ENCODE measurements around the gene CD37.
"Not testable (repeated sequence)": the region's sequence is repeated elsewhere in the genome, so short reads cannot be mapped to it uniquely, and the experiment has no call there.

The CD37 gene

GRCh38 chr19:49331616-49332055, 3.6 kb upstream of the CD37 start:
- no peak for DNase-seq

DNA sequence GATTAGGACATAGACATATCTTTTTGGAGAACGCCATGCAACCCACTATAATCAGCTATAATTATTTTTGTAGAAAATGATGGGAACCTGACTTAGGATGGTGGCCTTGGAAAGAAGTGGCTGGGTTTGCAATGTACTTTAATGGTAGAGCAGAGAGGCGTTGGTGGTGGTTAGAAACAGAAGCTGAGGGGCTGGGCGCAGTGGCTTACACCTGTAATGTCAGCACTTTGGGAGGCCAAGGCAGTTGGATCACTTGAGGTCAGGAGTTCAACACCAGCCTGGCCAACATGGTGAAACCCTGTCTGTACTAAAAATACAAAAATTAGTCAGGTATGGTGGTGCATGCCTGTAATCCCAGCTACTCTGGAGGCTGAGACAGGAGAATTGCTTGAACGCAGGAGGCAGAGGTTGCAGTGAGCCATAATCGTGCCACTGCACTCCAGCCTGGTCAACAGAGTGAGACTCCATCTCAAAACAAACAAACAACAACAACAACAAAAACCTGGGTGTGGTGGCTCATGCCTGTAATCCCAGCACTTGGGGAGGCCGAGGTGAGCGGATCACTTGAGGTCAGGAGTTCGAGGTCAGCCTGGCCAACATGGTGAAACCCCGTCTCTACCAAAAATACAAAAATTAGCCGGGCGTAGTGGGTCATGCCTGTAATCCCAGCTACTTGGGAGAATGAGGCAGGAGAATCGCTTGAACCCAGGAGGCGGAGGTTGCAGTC, 2.4 kb upstream of the CD37 start:
- not testable (repeated sequence) for DNase-seq

DNA sequence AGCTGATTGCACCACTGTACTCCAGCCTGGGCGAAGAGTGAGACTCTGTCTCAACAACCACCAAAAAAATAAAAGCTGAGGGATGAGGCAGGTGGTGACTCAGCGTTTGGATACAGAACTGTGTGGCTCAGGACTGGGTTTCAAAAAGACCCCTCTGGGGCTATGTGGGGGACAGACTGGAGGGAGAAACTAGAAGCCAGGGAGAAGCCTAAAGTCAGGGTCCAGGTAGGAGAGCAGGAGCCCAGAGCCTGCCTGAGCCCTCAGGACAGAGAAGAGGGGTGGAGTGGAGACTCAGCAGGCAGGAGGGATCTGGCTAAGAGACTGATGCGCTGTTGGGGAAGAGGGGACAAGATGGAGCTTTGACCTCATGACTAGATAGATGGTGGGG, 1.8 kb upstream of the CD37 start:
- no peak for DNase-seq

- no peak for DNase-seq
Measured at GRCh38 chr19:49333811-49334288, 1.4 kb upstream of the CD37 start.

DNA sequence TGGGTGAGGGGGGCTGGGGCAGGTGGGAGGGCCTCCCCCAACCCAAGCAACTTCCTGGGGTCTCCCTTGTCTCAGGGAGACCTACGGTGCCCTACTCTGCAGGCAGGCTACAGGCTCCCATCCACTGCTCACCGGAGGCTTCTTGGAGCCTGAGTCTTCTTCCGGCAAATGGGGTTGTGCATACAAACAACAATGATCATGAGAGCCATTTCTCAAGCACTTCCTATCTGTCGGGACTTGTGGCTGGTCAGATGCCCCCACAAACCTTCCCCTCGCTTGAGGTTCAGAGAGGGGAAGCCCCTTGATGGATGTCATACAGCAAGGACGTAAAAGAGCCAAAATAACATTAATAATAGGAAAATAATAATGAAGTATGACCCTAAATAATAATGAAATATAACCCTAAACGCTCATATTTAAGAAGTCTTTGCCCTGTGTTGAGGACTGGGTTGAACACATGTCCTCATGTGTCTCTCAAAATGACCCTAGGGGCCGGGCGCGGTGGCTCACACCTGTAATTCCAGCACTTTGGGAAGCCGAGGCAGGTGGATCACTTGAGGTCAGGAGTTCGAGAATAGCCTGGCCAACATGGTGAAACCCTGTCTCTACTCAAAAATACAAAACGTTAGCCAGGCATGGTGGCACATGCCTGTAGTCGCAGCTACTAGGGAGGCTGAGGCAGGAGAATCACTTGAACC, 727 bp downstream of the CD37 start:
- DNase-seq: no peak

GRCh38 chr19:49336482-49337266, 1.5 kb downstream of the CD37 start:
- DNase-seq: no peak

DNA sequence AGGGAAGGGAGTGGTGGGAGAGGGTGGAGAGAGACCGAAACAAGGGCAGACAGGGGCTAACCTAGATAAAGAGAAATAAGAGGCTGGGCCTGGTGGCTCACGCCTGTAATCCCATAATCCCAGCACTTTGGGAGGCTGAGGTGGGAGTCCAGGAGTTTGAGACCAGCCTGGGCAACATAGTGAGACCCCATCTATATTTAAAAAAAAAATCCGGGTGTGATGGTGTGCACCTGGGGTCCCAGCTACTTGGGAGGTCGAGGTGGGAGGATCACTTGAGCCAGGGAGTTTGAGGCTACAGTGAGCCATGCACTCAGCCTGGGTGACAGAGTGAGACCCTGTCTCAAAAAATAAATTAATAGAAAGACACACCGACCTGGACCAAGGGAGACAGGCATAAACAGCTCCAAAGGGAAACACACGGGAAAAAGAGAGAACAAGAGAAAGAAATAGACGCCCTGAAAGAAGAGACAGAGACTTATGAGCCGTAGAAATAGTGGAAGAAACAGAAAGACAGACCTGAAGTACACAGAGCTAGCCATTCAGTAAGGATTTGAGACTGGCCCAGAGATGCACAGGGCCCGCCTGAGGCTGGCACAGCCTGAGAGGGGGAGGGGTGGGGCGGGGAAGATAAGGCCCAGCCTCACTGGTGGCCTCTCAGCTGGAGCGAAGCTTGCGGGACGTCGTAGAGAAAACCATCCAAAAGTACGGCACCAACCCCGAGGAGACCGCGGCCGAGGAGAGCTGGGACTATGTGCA, 2.2 kb downstream of the CD37 start:
- DNase-seq: no peak

GRCh38 chr19:49338023-49338677, 2.9 kb downstream of the CD37 start:
- no peak for DNase-seq

DNA sequence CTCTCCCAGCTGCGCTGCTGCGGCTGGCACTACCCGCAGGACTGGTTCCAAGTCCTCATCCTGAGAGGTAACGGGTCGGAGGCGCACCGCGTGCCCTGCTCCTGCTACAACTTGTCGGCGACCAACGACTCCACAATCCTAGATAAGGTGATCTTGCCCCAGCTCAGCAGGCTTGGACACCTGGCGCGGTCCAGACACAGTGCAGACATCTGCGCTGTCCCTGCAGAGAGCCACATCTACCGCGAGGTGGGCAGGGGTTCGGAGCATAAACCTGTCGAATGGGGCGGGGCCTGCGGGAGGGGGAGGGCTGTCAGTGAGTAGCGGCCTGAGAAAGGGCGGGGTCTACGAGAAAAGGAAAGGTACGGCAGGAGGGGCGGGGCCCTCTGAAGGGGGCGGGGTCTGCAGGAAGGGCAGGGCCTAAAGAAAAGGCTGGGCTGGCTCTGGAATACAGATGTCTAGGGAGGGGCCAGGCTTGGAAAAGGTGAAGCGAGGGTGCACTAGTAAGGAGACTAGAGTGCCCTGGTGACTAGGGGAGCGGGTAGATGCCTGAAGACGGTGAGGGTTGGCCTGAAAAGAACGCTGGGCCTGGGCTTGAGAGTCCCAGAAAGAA, 3.6 kb downstream of the CD37 start:
- DNase-seq: peak; percentile 36

DNA sequence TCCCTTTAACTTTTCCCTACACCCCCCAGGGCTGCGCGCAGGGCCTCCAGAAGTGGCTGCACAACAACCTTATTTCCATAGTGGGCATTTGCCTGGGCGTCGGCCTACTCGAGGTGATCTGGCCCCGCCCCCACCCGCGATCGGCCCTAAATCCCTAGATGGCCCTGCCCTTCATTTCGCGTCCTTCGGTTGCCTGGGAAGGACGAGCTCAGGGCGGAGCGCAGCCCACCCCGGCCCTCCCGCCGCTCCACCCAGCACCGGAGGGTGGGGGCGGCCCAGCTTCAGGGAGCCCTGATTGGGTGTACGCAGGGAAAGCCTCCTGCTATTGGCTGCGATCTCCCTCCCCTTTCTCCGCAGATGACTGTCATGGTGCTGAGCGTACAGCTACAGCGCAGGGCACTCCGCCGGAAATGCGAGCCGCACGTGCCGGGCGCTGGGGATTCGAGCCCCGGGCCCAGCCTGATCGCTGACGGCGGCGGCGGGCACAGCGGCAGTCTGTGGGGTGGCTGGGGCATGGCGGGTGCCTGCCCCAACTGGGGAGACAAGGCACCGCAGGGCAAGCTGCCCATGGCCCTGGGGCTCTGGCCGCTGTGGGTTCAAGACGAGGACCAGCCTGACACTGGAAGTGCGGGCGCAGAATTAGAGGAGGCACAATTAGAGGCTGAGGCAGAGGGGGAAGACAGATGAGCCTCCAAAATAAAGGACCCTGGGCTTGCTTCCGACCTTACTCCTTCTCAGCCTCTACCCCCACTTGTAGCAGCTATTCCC, 4.3 kb downstream of the CD37 start:
- peak; percentile 26 for DNase-seq

DNA sequence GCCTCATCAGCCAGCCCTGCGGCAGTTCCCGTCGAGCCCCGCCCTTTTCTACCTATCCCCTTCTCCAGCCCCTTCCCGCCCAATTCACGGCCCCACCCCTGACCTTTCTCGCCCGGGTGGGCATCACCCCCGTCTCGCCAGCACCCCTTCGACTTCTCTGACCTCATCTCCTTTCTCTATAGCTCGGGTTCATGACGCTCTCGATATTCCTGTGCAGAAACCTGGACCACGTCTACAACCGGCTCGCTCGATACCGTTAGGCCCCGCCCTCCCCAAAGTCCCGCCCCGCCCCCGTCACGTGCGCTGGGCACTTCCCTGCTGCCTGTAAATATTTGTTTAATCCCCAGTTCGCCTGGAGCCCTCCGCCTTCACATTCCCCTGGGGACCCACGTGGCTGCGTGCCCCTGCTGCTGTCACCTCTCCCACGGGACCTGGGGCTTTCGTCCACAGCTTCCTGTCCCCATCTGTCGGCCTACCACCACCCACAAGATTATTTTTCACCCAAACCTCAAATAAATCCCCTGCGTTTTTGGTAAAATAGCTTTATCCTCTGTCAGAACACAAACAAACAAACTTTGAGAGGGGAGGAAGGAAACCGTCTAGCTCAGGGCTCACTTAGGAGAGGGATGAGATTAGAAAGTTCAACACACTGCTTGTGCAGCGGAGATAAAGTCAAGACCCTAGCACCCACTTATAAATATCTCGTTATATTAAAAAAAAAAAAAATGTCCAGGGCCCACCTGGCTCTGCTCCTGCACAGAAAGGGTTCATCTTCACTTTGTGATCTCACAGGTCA, 5.1 kb downstream of the CD37 start:
- peak; percentile 34 for DNase-seq

DNA sequence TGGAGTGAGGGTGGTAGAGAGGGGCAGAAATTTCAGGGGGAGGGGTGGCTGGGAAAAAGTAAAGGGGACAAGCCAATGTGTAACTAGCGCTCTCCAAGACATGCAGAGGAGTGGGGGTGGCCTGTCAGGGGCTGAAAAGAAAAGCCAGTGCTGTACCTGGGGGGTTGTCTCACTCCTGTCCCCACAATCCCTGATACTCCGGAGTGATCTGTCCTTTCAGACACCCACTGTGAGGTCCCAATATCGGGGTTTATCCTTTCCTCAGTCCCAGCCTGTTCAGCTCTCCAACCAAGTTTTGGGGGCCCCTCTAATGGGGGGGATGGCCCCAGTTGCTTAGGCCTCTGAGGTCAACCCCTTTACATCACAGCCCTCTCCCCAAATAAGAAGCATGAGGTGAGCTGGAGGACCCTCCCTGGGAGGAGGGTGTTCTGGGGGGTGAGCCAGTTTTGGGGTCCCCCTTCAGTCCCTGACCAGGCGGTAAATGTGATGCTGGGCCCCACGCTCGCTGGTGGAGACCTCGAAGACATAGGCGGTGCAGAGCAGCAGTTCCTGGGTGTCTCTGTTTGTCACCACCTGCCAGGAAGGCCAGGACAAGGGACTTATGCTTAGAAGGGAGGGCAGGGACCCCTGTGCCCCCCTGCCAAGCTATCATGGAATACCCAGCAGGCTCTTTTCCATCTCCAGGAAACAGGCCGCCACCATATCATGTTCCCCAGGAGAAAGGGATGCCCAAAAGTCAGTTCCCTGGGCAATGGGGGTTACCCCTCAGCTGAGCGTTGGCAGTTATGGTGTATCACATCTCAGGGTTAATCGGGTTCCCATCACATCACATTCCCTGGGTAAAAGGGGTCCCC, 5.9 kb downstream of the CD37 start:
- no peak for DNase-seq

DNA sequence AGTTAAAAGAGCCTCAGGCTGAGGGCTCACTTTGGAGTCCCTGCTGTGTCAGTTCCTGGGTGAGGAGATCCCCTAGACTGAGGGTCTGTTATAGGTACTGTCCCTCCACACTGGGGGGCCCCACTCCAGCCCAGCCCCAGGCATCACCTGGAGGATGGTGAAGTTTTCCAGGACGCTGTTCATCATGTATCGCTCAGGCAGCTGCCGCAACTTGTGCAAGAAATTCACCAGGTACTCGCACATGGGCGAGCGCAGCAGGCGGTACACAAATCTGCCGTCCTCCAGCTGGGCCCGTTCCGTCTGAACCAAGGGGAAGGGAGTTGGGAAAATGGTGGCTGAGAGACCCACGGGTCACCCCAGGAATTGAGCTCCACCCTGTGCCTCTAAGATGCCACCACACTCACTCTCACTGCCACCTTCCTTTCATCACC, 7.1 kb downstream of the CD37 start:
- DNase-seq: no peak

- DNase-seq: no peak
Measured at GRCh38 chr19:49343123-49343522, 7.9 kb downstream of the CD37 start.

DNA sequence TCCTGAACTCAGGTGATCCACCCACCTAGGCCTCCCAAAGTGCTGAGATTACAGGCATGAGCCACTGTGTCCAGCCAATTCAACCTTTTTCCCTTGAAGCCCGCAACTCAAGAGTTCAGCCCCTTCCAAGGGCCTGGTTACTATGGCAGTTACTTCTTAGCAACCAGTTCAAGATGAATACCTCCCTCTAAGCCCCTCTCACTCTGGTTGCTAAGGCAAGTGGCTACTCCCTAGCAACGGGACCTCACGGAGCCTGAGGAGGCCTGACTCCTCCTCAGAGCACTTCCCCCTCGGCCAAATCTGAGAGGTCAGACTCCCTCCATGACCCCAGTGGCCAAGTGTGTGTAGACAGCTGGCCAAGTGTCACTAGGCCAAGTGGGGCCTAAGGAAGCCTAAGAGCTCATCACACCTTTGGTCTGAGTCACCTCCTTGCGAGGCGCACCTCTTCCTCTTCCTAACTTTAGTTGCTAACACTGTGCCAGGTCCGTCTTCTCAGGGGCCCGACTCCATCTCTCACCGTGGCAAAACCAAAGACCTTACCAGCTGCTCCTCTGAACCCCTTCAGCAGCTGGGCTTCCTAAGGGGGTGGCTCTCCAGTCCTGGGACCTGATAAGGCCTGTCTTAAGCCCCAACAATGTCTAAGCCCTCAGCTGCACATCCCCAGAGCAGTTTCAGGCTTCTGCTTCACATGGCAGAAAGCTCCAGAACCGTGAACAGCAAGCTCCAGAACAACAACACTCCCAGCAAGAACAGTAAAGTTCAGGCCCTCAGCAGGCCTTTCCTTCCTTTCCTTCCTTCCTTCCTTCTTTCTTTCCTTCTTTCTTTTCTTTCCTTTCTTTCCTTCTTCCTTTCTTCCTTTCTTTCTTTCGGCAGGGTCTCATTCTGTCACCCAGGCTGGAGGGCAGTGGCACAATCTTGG, 9.6 kb downstream of the CD37 start:
- no peak for DNase-seq

GRCh38 chr19:49347191-49347590, 12.0 kb downstream of the CD37 start:
- DNase-seq: no peak

DNA sequence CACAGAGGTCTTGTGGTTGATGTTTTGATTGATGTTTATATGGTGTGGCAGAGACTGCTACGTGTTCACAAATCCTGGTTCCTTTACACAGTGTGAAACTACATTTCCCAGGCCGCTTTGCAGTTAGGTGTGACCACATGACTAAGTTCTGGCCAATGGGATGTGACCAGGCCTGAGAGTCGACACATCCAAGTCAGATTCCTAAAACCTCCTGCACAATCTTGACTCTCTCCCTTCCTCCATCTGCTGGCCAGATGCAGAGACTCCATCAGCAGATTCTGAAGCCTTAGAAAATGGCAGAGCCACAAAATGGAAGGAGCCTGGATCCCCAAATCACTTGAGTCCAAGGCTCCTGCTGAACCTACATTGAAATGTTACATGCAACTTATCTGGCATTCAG, 12.6 kb downstream of the CD37 start:
- DNase-seq: no peak

Data from NCI-H146 (cell line).